ENCODE measurements around the gene PKP3.

PKP3 gene

DNA sequence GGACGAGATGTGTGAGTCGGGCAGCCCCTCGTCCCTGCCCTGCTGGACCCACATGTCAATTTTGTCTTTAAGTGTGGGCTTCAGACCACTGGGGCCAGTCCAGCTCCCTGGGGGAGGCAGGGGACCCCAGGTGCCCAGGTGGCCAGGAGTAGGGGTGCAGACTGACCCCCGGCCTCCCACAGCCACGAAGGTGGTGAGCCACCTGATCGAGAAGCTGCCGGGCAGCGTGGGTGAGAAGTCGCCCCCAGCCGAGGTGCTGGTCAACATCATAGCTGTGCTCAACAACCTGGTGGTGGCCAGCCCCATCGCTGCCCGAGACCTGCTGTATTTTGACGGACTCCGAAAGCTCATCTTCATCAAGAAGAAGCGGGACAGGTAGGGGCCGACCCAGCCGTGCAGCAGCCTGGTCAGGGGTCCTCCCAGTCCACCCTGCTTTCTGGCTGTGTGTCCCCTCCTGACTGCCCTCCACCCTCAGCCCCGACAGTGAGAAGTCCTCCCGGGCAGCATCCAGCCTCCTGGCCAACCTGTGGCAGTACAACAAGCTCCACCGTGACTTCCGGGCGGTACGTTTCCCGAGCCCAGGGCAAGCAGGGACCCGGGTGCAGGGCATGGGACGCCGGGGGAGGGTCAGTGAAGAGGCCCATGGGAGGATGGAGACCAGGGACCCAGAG lies 9.9 kb downstream of the PKP3 start:
- peaks cover 0 to 20% (median 14%) of the 10 kb centered on the region in 4 experiments for H3K4me1 ChIP-seq (ENCODE audit: control extremely low read depth in 1 of 4, control insufficient read depth in 4 of 4, insufficient read depth in 4 of 4, low read length in 3 of 4)
- H3K36me3 ChIP-seq (ENCODE audit: control insufficient read depth in 4 of 4, insufficient read depth in 4 of 4, low read length in 3 of 4), result peaks cover 0 to 6% (median 0%) of the 10 kb centered on the region in 4 experiments
- no peak for DNase-seq
- H3K27me3 ChIP-seq (replicated peaks in 2 of 5; ENCODE audit: control insufficient read depth in 4 of 5, insufficient read depth in 5 of 5, low read length in 4 of 5), result peaks cover 0 to 20% (median 0%) of the 10 kb centered on the region in 5 experiments
- CTCF ChIA-PET, result interaction anchor here (4.5 kb wide), 1 partner anchor 46 kb away, joined by 46 read pairs; the partner anchor contains the start of gene PTDSS2
- H3K27ac ChIP-seq (ENCODE audit: insufficient read depth in 1 of 2, low read depth in 1 of 2, low read length in 2 of 2, poor library complexity in 1 of 2, severe bottlenecking in 2 of 2), result no peak overlapping the region
- POLR2A ChIA-PET, result no interaction called here
- no peak overlapping the region for H3K4me3 ChIP-seq (ENCODE audit: control insufficient read depth in 1 of 7, extremely low read depth in 1 of 7, insufficient read depth in 4 of 7, low read depth in 2 of 7, low read length in 6 of 7)
- 95% methylated on average over 27 of the region's 27 CpGs for WGBS (ENCODE audit: insufficient coverage)
- peaks cover 0 to 7% (median 0%) of the 10 kb centered on the region in 5 experiments for H3K9me3 ChIP-seq (ENCODE audit: control extremely low read depth in 1 of 5, control insufficient read depth in 4 of 5, insufficient read depth in 2 of 5, low read depth in 1 of 5, low read length in 4 of 5)

DNA sequence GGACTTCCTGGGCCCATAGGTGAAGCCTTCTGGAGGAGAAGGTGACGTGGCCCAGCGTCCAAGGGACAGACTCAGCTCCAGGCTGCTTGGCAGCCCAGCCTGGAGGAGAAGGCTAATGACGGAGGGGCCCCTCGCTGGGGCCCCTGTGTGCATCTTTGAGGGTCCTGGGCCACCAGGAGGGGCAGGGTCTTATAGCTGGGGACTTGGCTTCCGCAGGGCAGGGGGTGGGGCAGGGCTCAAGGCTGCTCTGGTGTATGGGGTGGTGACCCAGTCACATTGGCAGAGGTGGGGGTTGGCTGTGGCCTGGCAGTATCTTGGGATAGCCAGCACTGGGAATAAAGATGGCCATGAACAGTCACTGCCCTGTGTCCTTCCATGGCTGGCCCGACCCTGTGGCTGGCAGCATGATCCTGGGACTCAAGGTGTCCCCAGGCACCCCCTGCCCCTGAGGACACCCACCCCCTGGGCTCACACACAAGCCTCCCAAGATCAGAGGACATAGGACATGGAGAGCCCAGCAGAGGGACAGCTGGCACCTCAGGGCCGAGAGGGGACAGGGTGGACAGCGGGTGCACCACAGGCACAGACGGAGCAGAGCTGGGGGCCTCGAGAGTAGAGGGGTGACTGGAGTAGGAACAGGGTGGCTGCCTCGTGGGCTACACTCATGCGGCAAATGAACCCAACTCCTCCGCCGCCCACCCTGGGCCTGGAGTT lies 10.7 kb downstream of the PKP3 start:
- peaks cover 0 to 20% (median 14%) of the 10 kb centered on the region in 4 experiments for H3K4me1 ChIP-seq (ENCODE audit: control extremely low read depth in 1 of 4, control insufficient read depth in 4 of 4, insufficient read depth in 4 of 4, low read length in 3 of 4)
- no peak overlapping the region for H3K4me3 ChIP-seq (ENCODE audit: control insufficient read depth in 1 of 7, extremely low read depth in 1 of 7, insufficient read depth in 4 of 7, low read depth in 2 of 7, low read length in 6 of 7)
- no peak overlapping the region for H3K27ac ChIP-seq (ENCODE audit: insufficient read depth in 1 of 2, low read depth in 1 of 2, low read length in 2 of 2, poor library complexity in 1 of 2, severe bottlenecking in 2 of 2)
- peaks cover 0 to 5% (median 0%) of the 10 kb centered on the region in 5 experiments for H3K9me3 ChIP-seq (ENCODE audit: control extremely low read depth in 1 of 5, control insufficient read depth in 4 of 5, insufficient read depth in 2 of 5, low read depth in 1 of 5, low read length in 4 of 5)
- ChIA-PET CTCF (interaction anchor here (1.1 to 4.5 kb wide), 3 partner anchors 8 to 112 kb away, joined by 3 to 46 read pairs (median 15); partner anchors contain the start of gene PTDSS2), POLR2A (no interaction called here)
- DNase-seq, result no peak
- 100% methylated on average over 9 of the region's 14 CpGs for WGBS (ENCODE audit: insufficient coverage)
- peaks cover 0 to 9% (median 3%) of the 10 kb centered on the region in 4 experiments for H3K36me3 ChIP-seq (ENCODE audit: control insufficient read depth in 4 of 4, insufficient read depth in 4 of 4, low read length in 3 of 4)
- peaks cover 0 to 17% (median 0%) of the 10 kb centered on the region in 5 experiments for H3K27me3 ChIP-seq (replicated peaks in 2 of 5; ENCODE audit: control insufficient read depth in 4 of 5, insufficient read depth in 5 of 5, low read length in 4 of 5)

DNA sequence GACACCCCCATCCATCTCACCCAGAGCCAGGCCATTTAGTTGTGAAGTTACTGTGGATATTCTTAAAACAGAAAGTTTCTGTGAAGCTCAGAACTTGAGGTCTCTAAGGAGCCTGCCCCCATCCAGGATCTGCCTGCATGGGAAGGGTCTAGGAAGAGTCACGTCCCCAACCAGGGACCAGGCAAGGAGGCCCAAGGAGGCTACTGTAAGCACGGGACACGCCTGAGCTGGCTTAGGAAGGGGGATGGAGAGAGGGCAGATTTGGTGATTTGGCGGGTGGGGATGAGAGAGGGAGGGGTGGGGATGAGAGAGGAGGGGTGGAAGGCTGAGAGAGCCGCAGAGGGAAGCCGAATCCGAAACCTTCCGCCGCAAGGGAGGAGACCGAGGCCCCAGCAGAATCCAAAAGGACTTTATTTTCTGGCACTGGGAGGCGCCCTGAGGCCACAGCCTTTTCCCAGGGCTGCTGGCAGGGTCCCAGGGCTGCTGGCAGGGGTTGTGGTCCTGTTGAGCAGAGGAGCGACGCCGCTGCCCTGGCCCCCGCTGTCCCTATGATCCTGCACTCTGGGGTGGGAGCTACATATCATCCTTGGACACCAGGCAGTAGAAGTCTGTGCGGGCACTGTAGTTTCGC lies 11.4 kb downstream of the PKP3 start:
- Histone ChIP-seq H3K4me1 (ENCODE audit: control extremely low read depth in 1 of 4, control insufficient read depth in 4 of 4, insufficient read depth in 4 of 4, low read length in 3 of 4) (peaks cover 0 to 20% (median 14%) of the 10 kb centered on the region in 4 experiments), H3K27me3 (replicated peaks in 2 of 5; ENCODE audit: control insufficient read depth in 4 of 5, insufficient read depth in 5 of 5, low read length in 4 of 5) (peaks cover 0 to 11% (median 0%) of the 10 kb centered on the region in 5 experiments), H3K4me3 (ENCODE audit: control insufficient read depth in 1 of 7, extremely low read depth in 1 of 7, insufficient read depth in 4 of 7, low read depth in 2 of 7, low read length in 6 of 7) (no peak overlapping the region), H3K9me3 (ENCODE audit: control extremely low read depth in 1 of 5, control insufficient read depth in 4 of 5, insufficient read depth in 2 of 5, low read depth in 1 of 5, low read length in 4 of 5) (no peaks in the 10 kb centered on the region), H3K36me3 (ENCODE audit: control insufficient read depth in 4 of 4, insufficient read depth in 4 of 4, low read length in 3 of 4) (peaks cover 0 to 9% (median 4%) of the 10 kb centered on the region in 4 experiments), H3K27ac (ENCODE audit: insufficient read depth in 1 of 2, low read depth in 1 of 2, low read length in 2 of 2, poor library complexity in 1 of 2, severe bottlenecking in 2 of 2) (no peak overlapping the region)
- 94% methylated on average over 17 of the region's 17 CpGs for WGBS (ENCODE audit: insufficient coverage)
- CTCF ChIA-PET, result interaction anchor here (1.1 to 4.5 kb wide), 4 partner anchors 9 to 111 kb away, joined by 3 to 46 read pairs (median 10); partner anchors contain the start of genes PTDSS2 and SIGIRR
- POLR2A ChIA-PET, result interaction anchor here (2.3 kb wide), 1 partner anchor 11 kb away, joined by 8 read pairs; no protein-coding TSS in a partner anchor
- no peak for DNase-seq

DNA sequence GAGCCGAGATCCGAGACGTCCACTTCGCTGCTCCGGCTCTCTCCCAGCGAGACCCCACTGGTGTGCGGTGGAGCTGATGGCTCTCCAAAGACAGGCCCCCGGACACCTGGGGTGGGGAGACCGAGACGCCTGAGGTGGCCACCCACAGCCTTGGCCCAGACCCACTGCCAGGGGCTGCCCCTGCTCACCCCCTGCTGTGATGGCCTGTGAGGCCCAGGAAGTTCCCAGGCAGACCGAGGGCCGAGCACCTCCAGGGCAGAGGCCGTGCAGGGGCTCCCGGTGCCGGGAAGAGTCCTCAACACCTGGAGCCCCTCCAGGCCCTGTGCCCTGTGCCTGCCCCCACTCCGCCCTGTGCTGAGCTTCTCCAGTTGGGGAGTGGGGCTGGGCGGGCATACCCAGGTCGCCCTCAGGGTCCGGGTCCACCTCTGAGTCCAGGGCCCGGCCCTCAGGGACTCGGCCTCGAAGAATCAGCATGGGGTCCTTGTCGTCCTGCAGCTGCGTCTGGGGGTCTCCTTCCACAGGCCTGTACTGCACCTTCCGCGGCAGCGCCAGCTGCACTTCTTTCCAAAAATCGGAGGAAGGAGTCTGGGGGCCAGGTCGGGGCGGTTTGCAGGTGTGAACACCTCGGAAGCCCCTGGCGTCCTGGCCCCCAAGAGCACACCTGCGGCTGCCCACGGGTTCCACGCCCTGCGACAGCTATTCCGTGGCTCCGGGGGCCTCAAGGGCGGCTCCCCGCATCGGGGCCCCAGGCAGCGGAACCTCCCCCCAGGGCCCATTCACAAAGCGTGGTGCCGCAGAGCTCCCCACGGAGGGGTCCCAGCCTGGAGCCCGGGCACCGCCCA lies 12.2 kb downstream of the PKP3 start:
- POLR2A ChIA-PET, result interaction anchor here (0.7 to 2.3 kb wide), 4 partner anchors 10 to 45 kb away, joined by 4 to 8 read pairs (median 6); partner anchors contain the start of gene PTDSS2
- Histone ChIP-seq H3K4me3 (ENCODE audit: control insufficient read depth in 1 of 7, extremely low read depth in 1 of 7, insufficient read depth in 4 of 7, low read depth in 2 of 7, low read length in 6 of 7) (peak overlapping the region in 5 of 7 experiments; percentile 19 to 59 (median 46)), H3K9me3 (ENCODE audit: control extremely low read depth in 1 of 5, control insufficient read depth in 4 of 5, insufficient read depth in 2 of 5, low read depth in 1 of 5, low read length in 4 of 5) (no peaks in the 10 kb centered on the region), H3K36me3 (ENCODE audit: control insufficient read depth in 4 of 4, insufficient read depth in 4 of 4, low read length in 3 of 4) (peaks cover 0 to 9% (median 4%) of the 10 kb centered on the region in 4 experiments), H3K27ac (ENCODE audit: insufficient read depth in 1 of 2, low read depth in 1 of 2, low read length in 2 of 2, poor library complexity in 1 of 2, severe bottlenecking in 2 of 2) (no peak overlapping the region), H3K27me3 (replicated peaks in 2 of 5; ENCODE audit: control insufficient read depth in 4 of 5, insufficient read depth in 5 of 5, low read length in 4 of 5) (peaks cover 0 to 11% (median 0%) of the 10 kb centered on the region in 5 experiments), H3K4me1 (ENCODE audit: control extremely low read depth in 1 of 4, control insufficient read depth in 4 of 4, insufficient read depth in 4 of 4, low read length in 3 of 4) (peaks cover 0 to 20% (median 14%) of the 10 kb centered on the region in 4 experiments)
- CTCF ChIA-PET, result interaction anchor here (0.7 to 4.5 kb wide), 8 partner anchors 7 to 110 kb away, joined by 3 to 46 read pairs (median 4); partner anchors contain the start of genes PTDSS2 and SIGIRR
- DNase-seq, result no peak
- WGBS (ENCODE audit: insufficient coverage), result 85% methylated on average over 38 of the region's 47 CpGs

DNA sequence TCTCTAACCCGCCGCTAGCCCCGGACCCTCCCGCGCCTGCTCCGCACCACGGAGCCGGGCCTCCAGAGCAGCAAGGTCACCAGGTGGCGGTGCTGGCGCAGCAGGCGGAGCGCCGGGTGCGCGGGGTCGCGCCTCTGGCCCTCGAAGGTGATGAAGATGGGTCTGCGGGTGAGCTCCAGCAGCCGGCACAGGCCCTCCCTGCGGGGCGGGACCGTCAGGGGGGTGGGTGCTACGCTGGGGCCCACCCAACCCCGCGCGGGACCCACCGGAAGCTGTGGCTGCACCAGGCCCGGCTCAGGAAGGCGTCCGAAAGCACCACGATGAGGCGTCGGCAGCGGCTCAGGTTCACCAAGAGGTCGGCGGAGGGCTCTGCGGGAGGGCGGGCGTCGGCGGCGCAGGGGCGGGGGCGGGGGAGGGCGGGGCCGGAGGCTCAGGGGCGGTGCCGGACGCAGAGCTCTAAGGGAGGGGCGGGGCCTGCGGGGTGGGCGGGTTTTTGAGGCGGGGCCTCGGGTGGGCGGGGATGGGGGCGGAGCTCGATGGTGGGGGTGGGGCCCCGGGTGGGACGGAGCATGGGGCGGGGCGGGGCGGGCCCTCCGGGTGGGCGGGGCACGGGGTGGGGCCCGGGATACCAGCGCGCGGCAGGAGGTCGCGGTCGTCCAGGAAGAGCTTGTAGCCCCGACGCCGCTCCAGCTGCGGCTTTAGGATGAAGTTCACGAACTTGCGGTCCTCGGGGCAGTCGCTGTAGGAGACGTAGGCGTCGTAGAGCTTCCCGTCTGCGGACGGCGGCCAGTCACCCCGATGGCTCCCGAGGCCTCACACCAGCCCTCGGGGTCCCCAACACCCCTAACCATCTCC lies 13.0 kb downstream of the PKP3 start:
- Histone ChIP-seq H3K27me3 (replicated peaks in 2 of 5; ENCODE audit: control insufficient read depth in 4 of 5, insufficient read depth in 5 of 5, low read length in 4 of 5) (peaks cover 0 to 11% (median 0%) of the 10 kb centered on the region in 5 experiments), H3K36me3 (ENCODE audit: control insufficient read depth in 4 of 4, insufficient read depth in 4 of 4, low read length in 3 of 4) (peaks cover 0 to 9% (median 4%) of the 10 kb centered on the region in 4 experiments), H3K4me3 (ENCODE audit: control insufficient read depth in 1 of 7, extremely low read depth in 1 of 7, insufficient read depth in 4 of 7, low read depth in 2 of 7, low read length in 6 of 7) (peak overlapping the region in 5 of 7 experiments; percentile 19 to 59 (median 46)), H3K9me3 (ENCODE audit: control extremely low read depth in 1 of 5, control insufficient read depth in 4 of 5, insufficient read depth in 2 of 5, low read depth in 1 of 5, low read length in 4 of 5) (no peaks in the 10 kb centered on the region), H3K27ac (ENCODE audit: insufficient read depth in 1 of 2, low read depth in 1 of 2, low read length in 2 of 2, poor library complexity in 1 of 2, severe bottlenecking in 2 of 2) (no peak overlapping the region), H3K4me1 (ENCODE audit: control extremely low read depth in 1 of 4, control insufficient read depth in 4 of 4, insufficient read depth in 4 of 4, low read length in 3 of 4) (peaks cover 0 to 20% (median 14%) of the 10 kb centered on the region in 4 experiments)
- DNase-seq, result peak; percentile 93 to 98 (median 98)
- ChIA-PET POLR2A (interaction anchor here (0.7 to 2.3 kb wide), 5 partner anchors 9 to 44 kb away, joined by 3 to 8 read pairs (median 6); partner anchors contain the start of gene PTDSS2), CTCF (interaction anchor here (0.7 to 4.5 kb wide), 9 partner anchors 8 to 100 kb away, joined by 3 to 46 read pairs (median 4); partner anchors contain the start of genes PTDSS2 and SIGIRR)
- WGBS (ENCODE audit: insufficient coverage), result 4% methylated on average over 54 of the region's 91 CpGs

All from common myeloid progenitor, CD34-positive (primary cell).